BLaER1 treated with 17β-estradiol and CSF1 and Interleukin-3, amounts not matched to agents 10 nM and 100 nM (cell line): ENCODE results near the gene ZSCAN1.
A peak's percentile ranks its signal among the peaks of the same experiment; 100 is the strongest.

Source experiments
- H3K27ac ChIP-seq, 11 experiments: shearing (Covaris generic); formaldehyde crosslinking; 2 replicates each; pipeline ENCODE4 v1.8.1; 2022
- H3K27me3 ChIP-seq, 11 experiments: shearing (Covaris generic); formaldehyde crosslinking; 2 replicates each; pipeline ENCODE4 v1.8.1; 2022
- H3K36me3 ChIP-seq, 11 experiments: shearing (Covaris generic); formaldehyde crosslinking; 2 replicates each; pipeline ENCODE4 v1.8.1; 2022
- H3K4me1 ChIP-seq, 10 experiments: shearing (Covaris generic); formaldehyde crosslinking; 2 replicates each; pipeline ENCODE4 v1.8.1; 2022
- H3K4me2 ChIP-seq, 11 experiments: shearing (Covaris generic); formaldehyde crosslinking; 2 replicates each; pipeline ENCODE4 v1.8.1; 2022
- H3K4me3 ChIP-seq, 10 experiments: shearing (Covaris generic); formaldehyde crosslinking; 2 replicates each; pipeline ENCODE4 v1.8.1; 2022
- H3K9ac ChIP-seq, 11 experiments: shearing (Covaris generic); formaldehyde crosslinking; 2 replicates each; pipeline ENCODE4 v1.8.1; 2022
- H3K9me3 ChIP-seq, 11 experiments: shearing (Covaris generic); formaldehyde crosslinking; replicated peaks in 1 of 11; 2 replicates each; pipeline ENCODE4 v1.8.1; 2022
- H4K20me1 ChIP-seq, 11 experiments: shearing (Covaris generic); formaldehyde crosslinking; 2 replicates each; pipeline ENCODE4 v1.8.1; 2022
- Cebpa-rat ChIP-seq, 11 experiments: shearing (Covaris generic); IDR thresholded peaks; 2 replicates each; pipeline ENCODE4 v1.8.1; 2022

The ZSCAN1 gene

DNA sequence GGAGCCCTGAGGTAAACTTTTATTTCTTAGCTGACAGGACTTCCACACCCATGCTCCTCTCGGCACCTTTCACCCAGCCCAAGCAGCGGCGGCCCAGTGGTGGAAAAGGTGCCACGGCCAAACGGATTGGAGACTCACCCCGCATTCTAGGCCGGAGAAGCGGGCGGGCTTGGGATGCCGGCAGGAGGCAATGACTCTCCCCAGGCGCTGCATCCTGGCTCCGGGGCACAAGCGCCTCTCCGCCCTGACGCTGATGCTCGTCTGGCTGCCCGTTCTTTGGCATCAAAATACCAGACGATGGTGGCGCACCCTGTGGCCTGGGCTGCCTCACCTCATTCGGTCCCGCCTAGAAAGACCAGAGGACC lies 24.5 kb upstream of the ZSCAN1 start:
- Histone ChIP-seq H3K4me3 (peak overlapping the region; percentile 66 to 81 (median 72)), H3K4me1 (peaks cover 18 to 27% (median 23%) of the 10 kb centered on the region in 10 experiments), H3K9me3 (peaks cover 13 to 57% (median 29%) of the 10 kb centered on the region in 11 experiments; a peak in 21 of 22 replicates), H3K9ac (peak overlapping the region; percentile 81 to 93 (median 86)), H3K4me2 (peak overlapping the region; percentile 89 to 99 (median 96)), H3K27ac (peak overlapping the region in 8 of 11 experiments; percentile 76 to 87 (median 84); a peak in 14 of 22 replicates), H4K20me1 (peaks cover 0 to 8% (median 0%) of the 10 kb centered on the region in 11 experiments; a peak in 3 of 22 replicates), H3K36me3 (peaks cover 32 to 36% (median 34%) of the 10 kb centered on the region in 11 experiments), H3K27me3 (no peaks in the 10 kb centered on the region)
- TF ChIP-seq Cebpa-rat (IDR thresholded peaks at IDR 0.05), result no peak

DNA sequence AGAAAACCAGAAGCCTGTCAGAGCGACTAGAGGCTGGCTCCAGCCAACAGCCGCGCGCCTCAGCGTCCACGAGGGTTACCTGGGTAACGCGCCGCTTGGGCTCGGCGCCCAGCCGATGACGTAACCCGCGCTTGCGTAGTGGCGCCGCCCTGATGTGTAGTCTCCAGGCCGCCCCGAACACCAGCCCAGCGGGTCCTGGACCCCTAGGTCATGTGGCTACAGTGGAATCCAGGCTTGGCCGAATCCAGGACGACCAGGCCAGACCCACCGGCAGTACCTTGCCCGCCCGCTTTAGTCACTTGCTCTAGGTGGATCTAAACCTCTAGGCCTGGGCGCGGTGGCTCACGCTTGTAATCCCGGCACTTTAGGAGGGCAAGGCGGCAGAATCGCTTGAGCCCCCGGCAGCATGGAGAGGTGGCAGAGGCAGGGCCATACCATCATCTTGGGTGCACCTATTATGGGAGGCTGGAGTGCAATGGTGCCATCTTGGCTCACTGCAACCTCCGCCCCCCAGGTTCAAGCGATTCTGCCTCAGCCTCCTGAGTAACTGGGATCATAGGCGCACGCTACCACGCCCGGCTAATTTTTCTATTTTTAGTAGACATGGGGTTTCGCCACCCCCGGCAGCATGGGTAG lies 24.0 kb upstream of the ZSCAN1 start:
- peaks cover 15 to 22% (median 19%) of the 10 kb centered on the region in 10 experiments for H3K4me1 ChIP-seq
- peak overlapping the region; percentile 81 to 93 (median 86) for H3K9ac ChIP-seq
- peaks cover 0 to 8% (median 0%) of the 10 kb centered on the region in 11 experiments; a peak in 3 of 22 replicates for H4K20me1 ChIP-seq
- H3K36me3 ChIP-seq, result peaks cover 27 to 31% (median 29%) of the 10 kb centered on the region in 11 experiments
- H3K27ac ChIP-seq, result peak overlapping the region; percentile 76 to 87 (median 83)
- no peaks in the 10 kb centered on the region for H3K27me3 ChIP-seq
- peak in 4 of 11 experiments; percentile 12 to 45 (median 34); a peak in 1 of 22 replicates for TF ChIP-seq Cebpa-rat (IDR thresholded peaks at IDR 0.05)
- peaks cover 8 to 52% (median 24%) of the 10 kb centered on the region in 11 experiments; a peak in 18 of 22 replicates for H3K9me3 ChIP-seq
- peak overlapping the region; percentile 89 to 99 (median 96) for H3K4me2 ChIP-seq
- H3K4me3 ChIP-seq, result peak overlapping the region; percentile 66 to 81 (median 72)

- Histone ChIP-seq H3K4me1 (peaks cover 14 to 20% (median 18%) of the 10 kb centered on the region in 10 experiments), H3K36me3 (peaks cover 20 to 24% (median 22%) of the 10 kb centered on the region in 11 experiments), H3K27me3 (no peaks in the 10 kb centered on the region), H3K9ac (peak overlapping the region in 10 of 11 experiments; percentile 81 to 93 (median 86); a peak in 16 of 22 replicates), H3K27ac (peak overlapping the region in 4 of 11 experiments; percentile 81 to 86 (median 84); a peak in 6 of 22 replicates), H4K20me1 (peaks cover 0 to 8% (median 0%) of the 10 kb centered on the region in 11 experiments; a peak in 3 of 22 replicates), H3K4me2 (peak overlapping the region; percentile 89 to 99 (median 96)), H3K9me3 (peaks cover under 1 to 44% (median 17%) of the 10 kb centered on the region in 11 experiments; a peak in 18 of 22 replicates), H3K4me3 (peak overlapping the region; percentile 66 to 81 (median 72); a peak in 19 of 20 replicates)
- TF ChIP-seq Cebpa-rat (IDR thresholded peaks at IDR 0.05), result no peak
These were observed 23.3 kb upstream of the ZSCAN1 start for GRCh38 chr19:58010507-58010906.

- peaks cover 2 to 13% (median 8%) of the 10 kb centered on the region in 10 experiments for H3K4me1 ChIP-seq
- H3K4me3 ChIP-seq, result no peak overlapping the region
- peaks cover 0 to 16% (median 0%) of the 10 kb centered on the region in 11 experiments; a peak in 7 of 22 replicates for H3K9me3 ChIP-seq
- H3K27ac ChIP-seq, result no peak overlapping the region
- H4K20me1 ChIP-seq, result peaks cover 0 to 3% (median 0%) of the 10 kb centered on the region in 11 experiments; a peak in 3 of 22 replicates
- H3K36me3 ChIP-seq, result no peaks in the 10 kb centered on the region; a peak in 1 of 22 replicates
- H3K4me2 ChIP-seq, result no peak overlapping the region
- H3K9ac ChIP-seq, result no peak overlapping the region
- H3K27me3 ChIP-seq, result no peaks in the 10 kb centered on the region
- TF ChIP-seq Cebpa-rat (IDR thresholded peaks at IDR 0.05), result no peak
These were observed 19.7 kb upstream of the ZSCAN1 start for GRCh38 chr19:58014141-58014540.

- peaks cover 0 to 10% (median 8%) of the 10 kb centered on the region in 10 experiments; a peak in 12 of 20 replicates for H3K4me1 ChIP-seq
- no peak overlapping the region for H3K4me3 ChIP-seq
- no peak overlapping the region for H3K4me2 ChIP-seq
- H4K20me1 ChIP-seq, result no peaks in the 10 kb centered on the region
- peaks cover 10 to 28% (median 19%) of the 10 kb centered on the region in 11 experiments for H3K9me3 ChIP-seq
- H3K36me3 ChIP-seq, result no peaks in the 10 kb centered on the region
- no peaks in the 10 kb centered on the region for H3K27me3 ChIP-seq
- no peak for TF ChIP-seq Cebpa-rat (IDR thresholded peaks at IDR 0.05)
- no peak overlapping the region for H3K27ac ChIP-seq
- no peak overlapping the region for H3K9ac ChIP-seq
These were observed 13.7 kb upstream of the ZSCAN1 start for GRCh38 chr19:58020129-58020528.

GRCh38 chr19:58021541-58022282 lies 12.1 kb upstream of the ZSCAN1 start:
- Histone ChIP-seq H3K4me3 (no peak overlapping the region), H3K27me3 (no peaks in the 10 kb centered on the region), H3K27ac (peak overlapping the region in 2 of 11 experiments; percentile 27 to 31; a peak in 1 of 22 replicates), H3K36me3 (no peaks in the 10 kb centered on the region), H3K9me3 (peaks cover 20 to 43% (median 30%) of the 10 kb centered on the region in 11 experiments), H4K20me1 (no peaks in the 10 kb centered on the region), H3K4me2 (peak overlapping the region in 5 of 11 experiments; percentile 10 to 57 (median 28); a peak in 7 of 22 replicates), H3K9ac (peak overlapping the region in 2 of 11 experiments; percentile 29 to 34; a peak in 3 of 22 replicates), H3K4me1 (peaks cover 0 to 10% (median 8%) of the 10 kb centered on the region in 10 experiments; a peak in 12 of 20 replicates)
- TF ChIP-seq Cebpa-rat (IDR thresholded peaks at IDR 0.05), result peak in 2 of 11 experiments; percentile 15 to 53; a peak in 1 of 22 replicates

DNA sequence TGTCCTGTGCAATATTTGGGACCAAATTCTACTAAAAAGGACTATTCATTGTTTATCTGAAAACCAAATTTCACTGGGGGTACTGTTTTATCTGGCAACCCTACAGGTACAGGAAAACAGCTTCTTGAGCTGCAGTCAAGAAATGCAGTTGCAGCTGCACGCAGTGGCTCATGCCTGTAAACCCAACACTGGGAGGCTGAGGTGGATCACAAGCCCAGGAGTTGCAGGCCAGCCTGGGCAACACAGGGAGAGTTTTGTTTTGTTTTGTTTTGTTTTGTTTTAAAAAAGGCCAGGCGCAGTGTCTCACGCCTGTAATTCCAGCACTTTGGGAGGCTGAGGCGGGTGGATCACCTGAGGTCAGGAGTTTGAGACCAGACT lies 11.6 kb upstream of the ZSCAN1 start:
- no peak overlapping the region for H3K9ac ChIP-seq
- H3K27ac ChIP-seq, result peak overlapping the region in 2 of 11 experiments; percentile 21 to 31; a peak in 2 of 22 replicates
- no peak for TF ChIP-seq Cebpa-rat (IDR thresholded peaks at IDR 0.05)
- peaks cover 20 to 43% (median 30%) of the 10 kb centered on the region in 11 experiments for H3K9me3 ChIP-seq
- peaks cover 0 to 10% (median 8%) of the 10 kb centered on the region in 10 experiments; a peak in 12 of 20 replicates for H3K4me1 ChIP-seq
- H3K4me2 ChIP-seq, result peak overlapping the region in 1 of 11 experiments; percentile 7; a peak in 1 of 22 replicates
- no peak overlapping the region for H3K4me3 ChIP-seq
- no peaks in the 10 kb centered on the region for H3K36me3 ChIP-seq
- no peaks in the 10 kb centered on the region for H4K20me1 ChIP-seq
- H3K27me3 ChIP-seq, result no peaks in the 10 kb centered on the region

GRCh38 chr19:58024661-58025060 lies 9.2 kb upstream of the ZSCAN1 start:
- H4K20me1 ChIP-seq, result no peaks in the 10 kb centered on the region
- no peaks in the 10 kb centered on the region for H3K36me3 ChIP-seq
- H3K9ac ChIP-seq, result no peak overlapping the region
- no peaks in the 10 kb centered on the region for H3K27me3 ChIP-seq
- H3K27ac ChIP-seq, result no peak overlapping the region
- TF ChIP-seq Cebpa-rat (IDR thresholded peaks at IDR 0.05), result no peak
- no peak overlapping the region for H3K4me3 ChIP-seq
- H3K4me2 ChIP-seq, result no peak overlapping the region
- peaks cover 0 to 20% (median 17%) of the 10 kb centered on the region in 10 experiments; a peak in 13 of 20 replicates for H3K4me1 ChIP-seq
- peaks cover 20 to 43% (median 30%) of the 10 kb centered on the region in 11 experiments for H3K9me3 ChIP-seq
